Measurements from ENCODE around the gene NIPAL1.

GRCh38 chr4:48008021-48008596 is 8.5 kb upstream of the NIPAL1 start:
- TF ChIP-seq POLR2A (IDR thresholded peaks at IDR 0.05; ENCODE audit: low read length) (no peak), GATA1 (IDR thresholded peaks at IDR 0.05; ENCODE audit: low read depth, low read length) (no peak)
